Measurements from ENCODE around the gene DGAT2L6. TPM values are rescaled to one million over a fixed set of nuclear protein-coding genes. Genes with fewer than 3 reads are reported as not detected.

Gene DGAT2L6

GRCh38 chrX:70252491-70252890 lies 75.2 kb downstream of the DGAT2L6 start:
- H3K27me3 ChIP-seq (ENCODE audit: control insufficient read depth, insufficient read depth, low read length), result peaks cover 3% of the 10 kb centered on the region
- H3K9me3 ChIP-seq (replicated peaks; ENCODE audit: low read length), result no peaks in the 10 kb centered on the region
- H3K9ac ChIP-seq (ENCODE audit: low read depth, low read length), result no peak overlapping the region

GRCh38 chrX:70253377-70254062 lies 76.2 kb downstream of the DGAT2L6 start:
- Histone ChIP-seq H3K4me2 (ENCODE audit: low read length) (no peak overlapping the region), H3K36me3 (ENCODE audit: insufficient read depth, low read length) (no peaks in the 10 kb centered on the region), H3K27me3 (ENCODE audit: control insufficient read depth, insufficient read depth, low read length) (peaks cover 3% of the 10 kb centered on the region), H3K9ac (ENCODE audit: low read depth, low read length) (no peak overlapping the region), H3K9me3 (replicated peaks; ENCODE audit: low read length) (no peaks in the 10 kb centered on the region), H3K4me3 (ENCODE audit: low read length) (no peak overlapping the region), H3K4me1 (ENCODE audit: control insufficient read depth, insufficient read depth, low read length) (no peaks in the 10 kb centered on the region)

More at GRCh38 chrX:70252491-70252890, 75.2 kb downstream of the DGAT2L6 start:
- no peaks in the 10 kb centered on the region for H3K36me3 ChIP-seq (ENCODE audit: insufficient read depth, low read length)
- no peak overlapping the region for H3K4me3 ChIP-seq (ENCODE audit: low read length)
- H3K4me2 ChIP-seq (ENCODE audit: low read length), result no peak overlapping the region
- no peaks in the 10 kb centered on the region for H3K4me1 ChIP-seq (ENCODE audit: control insufficient read depth, insufficient read depth, low read length)

- Histone ChIP-seq H3K4me2 (ENCODE audit: low read length) (no peak overlapping the region), H3K27me3 (ENCODE audit: control insufficient read depth, insufficient read depth, low read length) (peaks cover 3% of the 10 kb centered on the region), H3K4me3 (ENCODE audit: low read length) (no peak overlapping the region), H3K36me3 (ENCODE audit: insufficient read depth, low read length) (no peaks in the 10 kb centered on the region), H3K4me1 (ENCODE audit: control insufficient read depth, insufficient read depth, low read length) (no peaks in the 10 kb centered on the region), H3K9me3 (replicated peaks; ENCODE audit: low read length) (no peaks in the 10 kb centered on the region), H3K9ac (ENCODE audit: low read depth, low read length) (no peak overlapping the region)
Observed at GRCh38 chrX:70254063-70254400, 76.7 kb downstream of the DGAT2L6 start.

- Histone ChIP-seq H3K4me3 (ENCODE audit: low read length) (no peak overlapping the region), H3K9ac (ENCODE audit: low read depth, low read length) (no peak overlapping the region), H3K4me1 (ENCODE audit: control insufficient read depth, insufficient read depth, low read length) (no peaks in the 10 kb centered on the region), H3K36me3 (ENCODE audit: insufficient read depth, low read length) (no peaks in the 10 kb centered on the region), H3K9me3 (replicated peaks; ENCODE audit: low read length) (no peaks in the 10 kb centered on the region), H3K27me3 (ENCODE audit: control insufficient read depth, insufficient read depth, low read length) (peaks cover 3% of the 10 kb centered on the region), H3K4me2 (ENCODE audit: low read length) (no peak overlapping the region)
Observed at GRCh38 chrX:70254909-70255308, 77.6 kb downstream of the DGAT2L6 start.

Small RNAs within 50 kb of the gene (small RNA-seq; reads per million reads assigned to genes)
- gene RNA5SP507, result not detected
